Keratinocyte (primary cell): ENCODE data around the gene FAM120B. TPM values are rescaled to one million over a fixed set of nuclear protein-coding genes. Genes with fewer than 3 reads are reported as not detected.

Source experiments
- DNase-seq: peaks from one replicate; pipeline ENCODE4 v3.0.0-alpha.2; 2011; ENCODE audit warnings: low read depth, missing footprints, low spot score
- FAIRE-seq: peaks from 2 replicates; lab custom pipeline; 2011; peaks lifted over from hg19 to GRCh38; lab: Jason Lieb, UNC
- H2AFZ ChIP-seq: 2 replicates; pipeline ENCODE4 v1.6.0; 2012; ENCODE audit warnings: low read length, control low read depth, inconsistent platforms; ENCODE audit not compliant: control insufficient read depth
- H3K27ac ChIP-seq: 2 replicates; pipeline ENCODE4 v1.5.1; 2011; ENCODE audit warnings: low read length; ENCODE audit not compliant: control insufficient read depth, insufficient read depth
- H3K27me3 ChIP-seq: 3 replicates; pipeline ENCODE4 v1.6.0; 2011; ENCODE audit warnings: low read length; ENCODE audit not compliant: control insufficient read depth, insufficient read depth; ENCODE audit errors: extremely low read depth
- H3K36me3 ChIP-seq, 2 experiments: 2 replicates in 1 of 2; 3 replicates in 1 of 2; pipeline ENCODE4 v1.5.1; 2011; ENCODE audit warnings: low read length in 2 of 2, mild to moderate bottlenecking in 1 of 2; ENCODE audit not compliant: control insufficient read depth in 2 of 2, insufficient read depth in 2 of 2; ENCODE audit errors: extremely low read depth in 1 of 2
- H3K4me1 ChIP-seq: 3 replicates; pipeline ENCODE4 v1.5.1; 2011; ENCODE audit warnings: low read length; ENCODE audit not compliant: control insufficient read depth, insufficient read depth; ENCODE audit errors: extremely low read depth
- H3K4me2 ChIP-seq: 3 replicates; pipeline ENCODE4 v1.6.0; 2011; ENCODE audit warnings: low read depth, low read length; ENCODE audit not compliant: control insufficient read depth, insufficient read depth; ENCODE audit errors: extremely low read depth
- H3K4me3 ChIP-seq, 3 experiments: fragments of 200-600 bp in 1 of 3; sonication (generic) in 1 of 3; 2 replicates in 2 of 3; 3 replicates in 1 of 3; pipeline ENCODE4 v1.5.1; 2011 to 2016; ENCODE audit warnings: low read length in 3 of 3, mild to moderate bottlenecking in 3 of 3, control low read depth in 2 of 3, inconsistent platforms in 1 of 3, low read depth in 1 of 3, mixed read lengths in 1 of 3, mixed run types in 1 of 3, moderate library complexity in 1 of 3; ENCODE audit not compliant: control insufficient read depth in 2 of 3, insufficient read depth in 2 of 3; ENCODE audit errors: extremely low read depth in 1 of 3
- H3K79me2 ChIP-seq: 2 replicates; pipeline ENCODE4 v1.6.0; 2012; ENCODE audit warnings: low read length; ENCODE audit not compliant: control insufficient read depth, insufficient read depth
- H3K9ac ChIP-seq: 3 replicates; pipeline ENCODE4 v1.6.0; 2011; ENCODE audit warnings: low read length; ENCODE audit not compliant: control insufficient read depth, insufficient read depth; ENCODE audit errors: extremely low read depth
- H3K9me1 ChIP-seq: 3 replicates; pipeline ENCODE4 v1.6.0; 2011; ENCODE audit warnings: low read length; ENCODE audit not compliant: control insufficient read depth, insufficient read depth; ENCODE audit errors: extremely low read depth
- H3K9me3 ChIP-seq: 2 replicates; pipeline ENCODE4 v1.5.1; 2012; ENCODE audit warnings: low read depth, low read length; ENCODE audit not compliant: control insufficient read depth
- H4K20me1 ChIP-seq: 3 replicates; pipeline ENCODE4 v1.6.0; 2011; ENCODE audit warnings: low read length; ENCODE audit not compliant: control insufficient read depth, insufficient read depth; ENCODE audit errors: extremely low read depth
- CTCF ChIP-seq, 3 experiments: IDR thresholded peaks in 1 of 3; conservative IDR thresholded peaks in 1 of 3; optimal IDR thresholded peaks in 1 of 3; 2 replicates in 2 of 3; 3 replicates in 1 of 3; pipeline versions ENCODE3 to v1.5.1; 2011; ENCODE audit warnings: low read length in 3 of 3, mild to moderate bottlenecking in 3 of 3, moderate library complexity in 2 of 3, control low read depth in 1 of 3, inconsistent platforms in 1 of 3; ENCODE audit not compliant: insufficient read depth in 2 of 3; ENCODE audit errors: extremely low read depth in 1 of 3
- EZH2 ChIP-seq: IDR thresholded peaks from one replicate; pipeline ENCODE4 v1.6.1; 2012; ENCODE audit warnings: inconsistent platforms, mild to moderate bottlenecking, low read length, moderate library complexity
- dilution Hi-C: fragments of 300-500 bp; cut with MboI; formaldehyde crosslinking; loops from one replicate; pipeline ENCODE4 v1.7.0; 2020; ENCODE audit warnings: low sequenced_read_pairs; ENCODE audit not compliant: extremely low pct_ligation_motif_present
- polyA plus RNA-seq, 5 experiments: library from polyadenylated mRNA; depleted of rRNA in 3 of 5; stranded (reverse) in 3 of 5; stranded (forward) in 1 of 5; unstranded in 1 of 5; fragments of >200 nt; gene quantifications; 1 replicate in 1 of 5; 2 replicates in 3 of 5; 3 replicates in 1 of 5; pipeline versions ENCODE4 v1.2.1 to v1.2.3, GENCODE V29; 2011 to 2012; ENCODE audit warnings: missing spikeins in 2 of 5, low read depth in 1 of 5, low replicate concordance in 1 of 5

FAM120B gene
- polyA plus RNA-seq, 1 donor (not counting 4 experiments of a cell fraction or from before 2014, with no cell fraction given): 17.4 TPM

DNA sequence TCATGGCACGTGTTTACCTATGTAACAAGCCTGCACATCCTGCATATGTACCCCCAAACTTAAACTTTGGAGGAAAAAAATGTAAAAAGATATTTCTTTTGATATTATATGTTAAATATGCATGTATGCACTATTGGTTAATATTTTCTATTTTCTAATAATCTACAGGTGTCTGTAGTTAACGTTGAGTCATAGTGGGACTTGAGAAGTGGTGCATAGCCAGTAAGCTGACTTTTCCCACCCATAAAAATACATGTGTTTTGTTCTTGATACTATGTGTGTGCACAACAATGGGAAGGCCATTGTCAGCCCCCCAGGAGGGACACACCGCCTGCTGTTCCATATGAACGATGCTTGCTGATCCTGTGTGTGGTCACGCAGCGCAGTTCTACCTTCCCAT is 49.1 kb downstream of the FAM120B start:
- no peak overlapping the region for H3K27ac ChIP-seq
- dilution Hi-C loops: no loop called here
- peaks cover 9% of the 10 kb centered on the region for H3K4me1 ChIP-seq

DNA sequence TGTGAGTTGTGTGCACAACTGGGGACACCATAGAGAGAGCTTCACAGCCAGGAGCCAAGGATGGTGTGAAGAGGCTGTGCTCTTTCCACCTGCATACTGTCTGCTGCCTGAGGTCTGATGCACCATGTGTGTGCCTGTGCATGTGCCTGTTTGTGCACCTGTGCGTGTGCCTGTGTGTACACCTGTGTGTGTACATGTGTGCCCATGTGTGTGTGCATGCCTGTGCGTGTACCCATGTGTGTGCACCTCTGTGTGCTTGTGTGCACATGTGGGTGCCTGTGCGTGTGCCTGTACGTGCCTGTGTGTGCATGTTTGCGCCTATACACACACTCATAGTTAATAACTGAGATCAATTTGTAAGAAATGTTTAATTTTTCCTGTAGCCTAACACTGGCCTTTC is 51.3 kb downstream of the FAM120B start:
- Histone ChIP-seq H3K9me1 (no peaks in the 10 kb centered on the region), H3K9ac (no peak overlapping the region), H3K4me1 (peaks cover 9% of the 10 kb centered on the region), H2AFZ (no peak overlapping the region), H3K9me3 (no peaks in the 10 kb centered on the region), H3K27ac (no peak overlapping the region), H3K27me3 (no peaks in the 10 kb centered on the region), H3K4me3 (no peak overlapping the region), H3K79me2 (no peaks in the 10 kb centered on the region), H3K4me2 (no peak overlapping the region), H4K20me1 (no peaks in the 10 kb centered on the region), H3K36me3 (peaks cover 9 to 28% of the 10 kb centered on the region in 2 experiments)
- TF ChIP-seq CTCF (optimal IDR thresholded peaks at IDR 0.05 in 1 of 3, IDR thresholded peaks at IDR 0.05 in 1 of 3, conservative IDR thresholded peaks at IDR 0.05 in 1 of 3; ENCODE audit: extremely low read depth in 1 of 3, insufficient read depth in 2 of 3, low read length in 3 of 3) (no peak), EZH2 (no peak)
- dilution Hi-C loops: no loop called here
- no peak for DNase-seq
- FAIRE-seq: no peak

More for the DNA sequence above, 49.1 kb downstream of the FAM120B start:
- TF ChIP-seq CTCF (optimal IDR thresholded peaks at IDR 0.05 in 1 of 3, IDR thresholded peaks at IDR 0.05 in 1 of 3, conservative IDR thresholded peaks at IDR 0.05 in 1 of 3; ENCODE audit: extremely low read depth in 1 of 3, insufficient read depth in 2 of 3, low read length in 3 of 3) (no peak), EZH2 (no peak)
- Histone ChIP-seq H3K9me3 (peaks cover 3% of the 10 kb centered on the region), H3K9ac (no peak overlapping the region), H3K27me3 (no peaks in the 10 kb centered on the region), H3K4me3 (no peak overlapping the region), H3K4me2 (no peak overlapping the region), H4K20me1 (no peaks in the 10 kb centered on the region), H2AFZ (no peak overlapping the region), H3K79me2 (no peaks in the 10 kb centered on the region), H3K36me3 (peaks cover 3 to 26% of the 10 kb centered on the region in 2 experiments), H3K9me1 (no peaks in the 10 kb centered on the region)
- FAIRE-seq (no peak), DNase-seq (no peak)
